NCI-H524 (cell line): ENCODE data around the gene LRRC25.

Source experiments
- DNase-seq, 2 experiments: peaks; one replicate each; lab custom pipeline; 2025; lab: John Stamatoyannopoulos, UW

Gene LRRC25

DNA sequence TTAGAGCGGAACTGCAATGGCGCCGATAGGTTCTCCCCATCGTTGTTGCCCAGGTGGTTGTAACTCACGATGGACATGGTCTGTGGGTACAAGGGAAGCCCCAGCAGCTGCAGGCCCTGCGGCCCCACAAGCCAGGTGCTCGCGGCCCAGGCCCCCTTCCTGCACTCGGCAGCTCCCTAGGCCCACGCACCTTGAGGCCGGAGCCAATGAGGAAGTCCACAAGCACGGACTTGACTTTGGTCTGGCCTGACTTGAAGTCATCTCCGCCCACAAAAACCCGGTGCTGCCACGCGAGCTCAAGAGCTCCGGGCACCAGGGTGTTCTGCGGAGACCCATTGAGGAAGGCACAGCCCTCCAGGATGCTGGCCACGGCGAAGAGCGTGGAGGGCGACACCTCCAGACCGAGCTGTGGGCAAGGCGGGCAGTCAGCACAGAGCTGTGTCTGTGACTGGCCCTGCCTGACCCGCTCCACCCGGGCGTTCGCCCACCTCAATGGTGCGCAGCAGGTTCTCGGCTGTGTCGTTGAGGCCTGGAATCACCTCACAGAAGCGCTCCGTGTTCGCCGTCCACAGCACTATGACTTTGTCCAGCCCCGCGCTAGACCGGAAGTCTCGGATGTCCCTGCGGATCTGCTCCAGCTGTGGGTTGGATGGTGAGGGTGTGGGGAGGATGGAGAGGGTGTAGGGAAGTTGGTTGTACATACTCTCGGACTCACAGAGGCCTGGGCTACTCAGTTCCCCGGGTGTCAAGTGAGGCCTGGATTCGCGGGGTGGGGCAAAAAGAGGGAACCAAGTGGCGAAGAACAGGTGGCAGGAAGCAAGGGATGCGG is 38.6 kb upstream of the LRRC25 start:
- DNase-seq = no peak

DNA sequence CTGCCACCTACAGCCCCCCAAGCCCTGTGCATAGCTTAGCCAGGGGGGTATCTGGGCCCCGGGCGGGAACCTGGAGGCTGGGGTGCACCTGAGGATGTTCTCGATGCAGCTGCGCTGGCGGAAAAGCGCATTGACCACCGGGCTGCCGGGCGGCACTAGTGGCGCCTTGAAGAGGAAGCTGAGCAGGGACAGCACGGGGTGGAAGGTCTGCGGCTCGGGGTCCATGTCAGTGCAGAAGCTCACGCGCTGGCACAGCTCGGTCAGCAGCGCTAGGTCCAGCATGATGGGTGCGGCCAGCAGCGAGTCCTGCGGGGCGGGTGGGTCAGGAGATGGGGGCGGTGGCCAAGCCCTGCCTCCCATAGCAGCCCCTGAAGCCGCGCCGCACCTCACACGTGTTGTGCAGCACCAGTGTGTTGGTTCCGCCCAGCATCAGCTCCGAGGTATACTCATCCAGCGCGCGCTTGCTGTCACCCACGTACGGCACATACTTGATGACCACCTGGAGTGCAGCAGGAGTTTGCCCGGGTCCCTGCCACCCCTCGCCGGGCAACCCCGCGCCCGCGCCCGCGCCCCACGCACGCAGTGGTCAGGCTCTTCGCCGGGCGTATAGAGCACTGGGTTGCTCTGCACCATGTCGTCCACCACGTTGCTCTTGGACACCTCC is 37.9 kb upstream of the LRRC25 start:
- no peak for DNase-seq

DNA sequence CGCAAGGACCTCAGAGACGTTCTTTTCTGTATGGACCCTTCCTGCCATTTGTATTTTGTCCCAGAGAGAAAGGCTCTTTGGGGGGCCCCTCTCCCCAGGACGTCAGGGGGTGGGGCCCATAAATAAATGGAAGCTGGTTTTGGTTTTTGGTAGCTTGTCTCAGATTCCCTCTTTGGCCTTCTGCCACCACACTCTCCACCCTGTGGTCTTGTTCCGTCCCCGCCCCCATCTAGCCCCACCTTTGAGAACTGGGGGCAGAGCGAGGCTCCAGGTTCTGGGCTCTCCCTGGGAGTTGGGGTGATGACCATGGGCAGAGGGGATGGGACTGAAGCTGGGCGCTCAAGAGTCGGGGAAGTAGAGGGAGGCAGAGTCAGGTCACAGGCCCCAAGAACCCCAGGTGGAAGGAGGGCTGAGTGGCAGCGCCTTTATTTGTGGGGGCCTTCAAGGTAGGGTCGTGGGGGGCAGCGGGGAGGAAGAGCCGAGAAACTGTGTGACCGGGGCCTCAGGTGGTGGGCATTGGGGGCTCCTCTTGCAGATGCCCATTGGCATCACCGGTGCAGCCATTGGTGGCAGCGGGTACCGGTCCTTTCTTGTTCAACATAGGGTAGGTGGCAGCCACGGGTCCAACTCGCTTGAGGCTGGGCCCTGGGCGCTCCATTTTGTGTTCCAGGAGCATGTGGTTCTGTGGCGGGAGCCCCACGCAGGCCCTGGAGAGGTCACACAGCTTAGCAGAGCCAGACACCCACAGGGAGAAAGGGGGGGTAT is 37.2 kb upstream of the LRRC25 start:
- DNase-seq = no peak

DNA sequence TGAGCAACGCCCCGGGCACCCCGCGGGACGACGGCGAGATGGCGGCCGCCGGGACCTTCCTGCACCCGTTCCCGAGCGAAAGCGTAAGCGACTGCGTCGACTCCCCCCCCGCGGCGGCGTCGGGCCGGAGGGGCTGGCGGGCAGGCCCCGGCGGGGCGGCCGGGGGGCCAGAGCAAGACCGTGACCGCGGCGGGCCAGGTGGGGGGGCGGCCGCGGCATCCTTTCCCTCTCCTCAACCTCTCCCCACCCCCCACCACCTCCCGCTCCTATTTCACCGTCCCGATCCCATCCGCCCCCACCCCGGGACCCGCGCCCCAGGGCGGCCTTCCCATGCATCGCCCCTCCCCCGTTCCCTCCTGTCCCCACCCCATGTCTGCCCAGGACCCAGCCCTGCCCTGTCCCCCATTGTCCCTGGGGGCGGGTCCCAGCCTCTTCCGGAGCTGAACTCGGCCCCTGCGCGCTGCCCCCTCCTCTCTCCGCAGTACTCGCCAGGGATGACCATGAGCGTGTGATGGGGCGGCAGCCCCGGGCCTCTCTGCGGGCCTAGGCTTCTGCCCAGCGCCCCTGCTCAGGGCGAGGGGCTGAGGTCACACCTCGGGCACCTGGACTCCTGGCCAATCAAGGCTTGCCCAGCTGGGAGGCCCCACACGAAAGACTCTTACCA is 36.4 kb upstream of the LRRC25 start:
- no peak for DNase-seq

DNA sequence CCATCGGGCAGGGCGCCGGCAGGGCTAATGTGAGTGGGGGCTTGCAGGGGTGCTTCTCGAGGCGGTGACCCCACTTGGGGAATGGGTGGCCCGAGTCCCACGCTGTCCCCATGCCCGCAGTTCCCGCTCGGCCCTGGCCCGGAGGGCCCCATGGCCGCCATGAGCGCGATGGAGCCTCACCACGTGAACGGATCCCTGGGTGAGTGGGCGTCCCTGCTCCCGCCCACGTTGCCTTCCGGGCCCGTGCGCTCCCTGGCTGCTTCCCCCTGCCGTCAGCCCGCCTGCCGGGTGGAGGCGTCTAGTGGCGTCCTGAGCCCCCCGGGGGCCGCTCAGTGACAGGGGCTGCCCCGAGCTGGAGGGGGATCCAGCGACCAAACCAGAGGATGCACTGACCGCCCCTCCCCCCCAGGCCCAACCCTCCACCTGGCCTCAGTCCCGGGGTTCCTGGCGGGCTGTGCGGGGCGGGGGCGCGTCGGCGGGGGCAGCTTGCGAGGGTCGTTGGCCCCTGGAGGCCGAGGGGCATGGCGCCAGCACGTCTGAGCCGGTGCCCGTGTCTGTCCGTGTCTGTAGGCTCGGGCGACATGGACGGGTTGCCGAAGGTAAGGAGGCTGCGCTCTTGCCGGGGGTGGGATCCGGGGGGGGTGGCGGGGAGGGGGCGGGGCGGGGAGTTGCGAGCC is 35.7 kb upstream of the LRRC25 start:
- no peak for DNase-seq

DNA sequence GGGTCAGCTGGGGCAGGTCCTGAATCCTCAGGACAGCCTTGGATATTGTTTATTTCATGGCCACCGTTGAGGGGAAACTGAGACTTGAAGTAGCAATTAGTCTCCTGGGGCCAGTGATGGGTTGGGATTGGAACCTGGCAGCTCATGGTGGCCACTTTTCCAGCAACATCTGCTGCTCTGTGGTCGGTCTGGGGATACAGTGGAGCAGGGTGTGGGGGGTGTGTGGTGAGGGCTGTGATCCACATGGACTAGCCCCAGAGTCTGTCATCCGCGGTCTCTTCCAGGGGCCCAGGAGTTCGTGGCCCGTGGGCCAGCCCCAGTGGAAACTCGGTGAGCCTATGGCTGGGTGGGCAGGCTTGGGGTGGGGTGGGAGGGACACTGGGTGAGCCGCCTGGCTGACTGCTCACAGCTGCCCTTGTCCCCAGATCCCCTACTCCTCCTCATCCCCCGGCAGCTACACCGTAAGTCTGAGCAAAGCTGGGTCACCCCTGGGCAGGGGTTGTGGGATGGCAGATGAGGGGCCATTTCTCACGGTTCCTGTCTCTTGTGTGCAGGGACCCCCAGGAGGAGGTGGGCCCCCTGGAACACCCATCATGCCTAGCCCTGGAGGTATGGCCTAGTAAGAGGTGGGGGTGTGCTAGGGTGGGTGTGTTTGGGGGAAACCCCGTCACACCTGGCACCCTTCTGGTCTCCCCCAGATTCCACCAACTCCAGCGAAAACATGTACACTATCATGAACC is 35.0 kb upstream of the LRRC25 start:
- DNase-seq = no peak

DNA sequence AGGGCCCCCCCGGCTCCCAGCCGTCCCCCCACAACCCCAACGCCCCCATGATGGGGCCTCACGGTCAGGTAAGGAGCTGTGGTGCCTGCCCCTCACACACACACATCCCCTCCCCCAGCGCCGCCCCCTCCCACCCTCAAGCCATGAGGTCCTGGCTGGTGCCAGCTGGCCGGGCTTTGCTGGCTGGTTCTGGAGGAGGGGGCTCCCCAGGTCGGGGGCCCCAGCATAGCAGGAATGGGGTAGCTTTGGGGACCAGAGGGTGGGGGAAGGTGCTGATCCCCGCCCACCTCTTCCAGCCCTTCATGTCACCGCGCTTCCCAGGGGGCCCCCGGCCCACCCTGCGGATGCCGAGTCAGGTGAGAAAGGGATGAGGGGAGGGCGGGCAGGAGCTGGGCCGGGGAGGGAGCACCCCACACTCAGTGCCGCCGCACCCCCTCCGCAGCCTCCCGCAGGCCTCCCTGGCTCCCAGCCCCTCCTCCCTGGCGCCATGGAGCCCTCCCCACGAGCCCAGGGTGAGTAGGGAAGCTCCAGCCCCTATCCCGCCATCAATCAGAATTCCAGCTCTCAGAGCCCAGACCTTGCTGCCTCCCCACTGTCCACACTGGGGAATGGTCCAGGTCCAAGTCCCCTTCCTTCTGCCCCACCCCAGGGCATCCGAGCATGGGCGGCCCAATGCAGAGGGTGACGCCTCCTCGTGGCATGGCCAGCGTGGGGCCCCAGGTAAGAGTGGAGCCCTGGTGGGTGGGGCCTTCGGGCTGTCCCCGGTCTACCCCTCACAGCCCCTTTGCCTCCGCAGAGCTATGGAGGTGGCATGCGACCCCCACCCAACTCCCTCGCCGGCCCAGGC is 34.2 kb upstream of the LRRC25 start:
- no peak for DNase-seq

DNA sequence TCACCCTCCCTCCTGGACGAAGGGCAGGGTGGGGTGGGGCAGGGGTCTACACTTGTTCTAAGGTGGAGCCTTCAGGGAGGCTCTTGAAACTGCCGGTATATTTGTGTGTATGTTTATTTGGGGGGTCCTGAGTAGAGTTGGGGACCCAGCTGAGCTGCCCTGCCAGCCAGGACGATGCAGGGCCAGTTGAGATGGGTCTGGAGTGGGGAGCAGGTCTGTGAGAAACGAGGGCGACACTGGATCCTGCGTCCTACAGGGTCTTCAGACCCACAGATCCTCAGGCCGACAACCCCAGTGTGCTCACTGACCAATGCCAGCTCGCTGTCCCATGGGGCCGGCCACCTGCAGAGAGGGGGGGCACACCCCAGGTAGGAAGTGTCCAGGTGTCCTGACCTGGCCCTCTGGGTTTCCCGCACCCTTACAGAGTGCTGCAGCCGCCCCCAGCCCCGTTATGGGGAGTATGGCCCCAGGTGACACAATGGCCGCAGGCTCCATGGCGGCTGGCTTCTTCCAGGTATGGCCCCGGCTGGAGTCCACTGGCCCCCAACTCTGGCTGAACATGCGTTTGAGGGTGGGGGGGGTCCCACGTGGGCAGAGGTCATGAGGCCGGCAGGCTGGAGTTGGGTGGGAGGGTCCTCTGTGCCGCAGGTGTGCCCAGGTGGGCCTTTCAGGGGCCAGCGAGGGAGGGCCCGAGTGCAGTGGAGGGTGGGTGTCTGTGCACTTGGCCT is 33.2 kb upstream of the LRRC25 start:
- no peak for DNase-seq

DNA sequence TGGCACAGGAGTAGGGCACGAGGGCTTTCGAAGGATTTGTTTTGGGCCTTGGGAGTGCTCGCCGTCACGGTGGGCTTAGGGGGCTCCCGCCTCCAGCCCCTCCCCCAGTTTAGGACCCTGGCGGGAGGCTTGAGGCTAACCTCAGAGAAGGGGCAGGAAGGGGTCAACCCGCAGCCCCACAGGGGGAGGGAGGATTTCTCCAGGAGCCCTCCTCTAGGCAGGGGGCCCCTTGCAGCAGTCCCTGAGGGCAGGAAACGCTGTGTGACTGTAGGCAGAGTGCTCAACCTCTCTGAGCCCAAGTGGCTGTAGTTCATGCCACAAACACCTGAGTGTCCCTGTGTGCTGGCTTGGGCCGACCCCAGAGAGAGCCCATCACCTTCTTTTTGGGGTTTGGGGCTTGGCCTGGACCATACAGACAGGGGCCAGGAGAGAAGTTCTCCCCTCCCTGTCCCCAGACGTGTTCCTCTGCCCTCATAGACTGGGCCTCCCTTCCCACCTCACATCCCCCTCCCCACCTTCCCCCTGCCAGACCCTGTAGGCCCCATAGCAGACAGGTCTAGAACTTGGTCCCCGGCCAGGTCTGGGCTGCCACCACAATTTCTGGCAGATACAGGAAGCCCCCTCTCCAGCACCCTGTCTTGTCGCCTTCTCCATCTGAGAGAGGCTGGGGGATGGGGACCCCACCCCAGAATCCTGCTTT is 32.4 kb upstream of the LRRC25 start:
- DNase-seq = no peak

DNA sequence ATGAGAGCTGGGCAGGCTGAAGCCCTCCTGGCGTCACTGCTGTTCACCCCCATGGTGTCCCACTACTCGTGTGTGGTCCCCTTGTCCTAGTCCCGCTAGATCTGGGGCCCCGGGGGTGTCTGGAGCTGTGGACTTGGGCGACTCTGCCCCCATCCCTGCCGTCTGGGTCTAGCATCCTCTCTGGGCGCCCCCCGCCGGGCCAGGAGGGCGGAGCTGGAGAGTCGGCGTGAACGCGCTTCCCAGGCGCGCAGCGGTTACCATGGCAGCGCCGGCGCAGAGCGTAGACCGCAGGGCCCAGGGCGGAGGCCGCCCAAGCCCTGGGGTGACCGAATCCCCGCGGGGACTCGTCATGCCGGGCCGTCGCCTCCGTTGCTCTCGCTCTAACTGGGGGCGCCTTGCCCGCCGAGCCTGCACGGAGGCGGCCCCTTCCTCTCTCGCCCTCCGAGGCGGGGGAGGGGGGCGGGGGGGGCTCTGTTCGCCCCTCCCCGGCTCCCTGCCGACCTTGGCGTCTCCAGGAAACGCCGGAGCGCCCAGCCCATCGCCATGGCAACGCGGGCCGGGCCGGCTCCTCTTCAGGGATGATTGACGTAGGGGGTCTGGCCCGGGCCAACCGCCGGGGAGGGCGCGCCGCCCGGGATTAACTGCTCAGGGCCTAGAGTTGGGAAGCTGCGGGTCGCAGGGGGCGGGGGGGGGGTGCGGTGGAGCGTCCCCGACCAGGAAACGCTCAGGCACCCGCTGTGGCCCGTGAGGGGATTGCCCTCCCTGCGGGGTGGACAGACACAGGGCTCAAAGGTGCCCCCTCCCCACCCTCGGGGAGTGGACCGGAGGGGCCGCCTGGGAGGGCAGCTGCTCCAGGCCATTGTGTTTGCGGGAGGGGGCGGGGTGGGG is 31.6 kb upstream of the LRRC25 start:
- peak; percentile 91 to 93 for DNase-seq

DNA sequence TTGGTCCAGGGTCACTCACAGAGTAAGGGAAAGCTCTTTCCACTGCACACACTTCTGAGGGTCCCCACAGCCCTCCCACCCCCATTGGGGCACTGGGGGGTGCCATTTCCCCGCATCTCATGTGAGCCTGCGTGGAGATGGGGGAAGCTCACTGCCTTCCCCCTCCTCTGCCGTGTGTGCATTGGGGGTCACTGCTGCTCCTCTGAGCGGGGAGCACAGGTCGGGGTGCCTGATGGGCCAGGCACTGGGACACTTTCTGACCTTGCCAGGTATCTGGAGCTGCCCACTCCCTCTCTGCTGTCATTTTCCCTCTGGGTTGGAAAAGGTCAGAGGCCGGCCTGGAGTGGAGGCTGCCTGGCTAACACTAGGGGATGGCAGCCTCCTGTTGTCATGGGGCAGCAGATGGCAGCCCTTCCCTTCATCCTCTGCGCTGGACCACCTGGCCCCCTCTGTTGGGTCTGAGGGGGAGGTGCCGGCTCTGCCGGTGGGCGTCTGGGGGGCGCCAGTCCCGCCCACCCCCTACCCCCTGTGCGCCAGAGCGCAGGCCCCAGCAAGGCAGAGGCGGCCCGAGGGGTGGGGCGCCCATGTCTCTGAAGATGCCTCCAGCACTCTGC is 30.9 kb upstream of the LRRC25 start:
- peak; percentile 87 to 89 for DNase-seq

DNA sequence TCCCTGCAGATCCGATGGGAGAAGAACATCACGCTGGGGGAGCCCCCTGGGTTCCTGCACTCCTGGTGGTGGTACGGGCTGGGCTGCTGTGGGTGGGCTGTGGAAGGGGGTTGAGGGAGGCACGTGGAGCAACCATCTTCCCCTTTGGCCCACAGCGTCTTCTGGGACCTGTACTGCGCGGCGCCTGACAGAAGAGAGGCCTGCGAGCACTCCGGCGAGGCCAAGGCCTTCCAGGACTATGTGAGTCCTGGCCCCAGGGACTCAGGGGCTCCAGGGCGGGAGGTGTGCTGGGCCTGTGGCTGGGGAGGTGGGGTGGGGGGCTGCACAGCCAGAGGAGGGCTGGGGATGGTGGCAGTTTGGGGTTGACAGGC is 30.3 kb upstream of the LRRC25 start:
- DNase-seq = no peak

DNA sequence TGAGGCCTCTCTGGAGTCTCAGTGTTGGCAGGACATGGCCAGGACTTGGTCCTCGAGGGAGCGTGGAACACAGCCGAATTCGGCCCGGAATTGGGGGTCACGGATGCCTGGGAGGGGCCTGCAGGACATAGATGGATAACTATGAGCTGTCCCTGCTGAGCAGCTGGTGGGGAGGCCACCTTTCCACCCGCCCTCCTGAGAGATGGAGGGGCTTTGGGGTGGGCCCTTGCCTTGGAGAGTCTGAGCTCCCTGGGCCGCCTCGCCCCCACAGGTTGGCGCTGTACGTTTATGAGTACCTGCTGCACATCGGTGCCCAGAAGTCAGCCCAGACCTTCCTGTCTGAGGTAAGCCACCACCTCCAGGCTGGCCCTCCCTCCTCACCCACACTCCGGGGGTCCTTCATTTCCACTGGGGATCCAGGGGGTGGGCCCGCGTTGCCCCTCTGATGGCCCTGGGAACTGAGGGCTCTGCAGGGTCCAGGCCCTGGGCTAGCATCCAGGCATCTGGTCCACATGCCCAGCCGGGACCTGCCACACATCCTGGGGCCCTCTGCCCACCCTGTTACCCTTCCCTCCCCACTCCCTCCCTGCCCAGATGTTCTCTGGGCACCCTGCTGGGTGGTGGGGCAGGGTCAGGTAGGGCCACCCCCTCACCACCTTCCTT is 29.8 kb upstream of the LRRC25 start:
- no peak for DNase-seq

DNA sequence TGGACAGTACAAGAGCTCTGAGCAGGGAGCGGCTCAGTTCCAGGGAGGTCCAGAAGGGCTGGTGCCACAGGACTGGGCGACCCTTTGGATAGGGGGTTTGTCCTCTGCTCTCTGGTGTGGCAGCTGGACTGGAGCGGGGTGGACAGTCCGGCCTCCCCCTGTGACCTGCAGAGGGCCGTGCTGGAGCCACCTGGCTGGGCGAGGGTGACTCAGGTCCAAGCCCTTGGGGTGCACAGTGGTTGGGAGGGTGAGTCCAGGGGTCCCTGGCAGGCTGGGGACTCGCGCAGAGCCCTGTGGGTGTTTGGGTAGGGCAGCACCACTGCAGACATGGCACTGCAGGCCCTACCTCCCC is 29.0 kb upstream of the LRRC25 start:
- no peak for DNase-seq

DNA sequence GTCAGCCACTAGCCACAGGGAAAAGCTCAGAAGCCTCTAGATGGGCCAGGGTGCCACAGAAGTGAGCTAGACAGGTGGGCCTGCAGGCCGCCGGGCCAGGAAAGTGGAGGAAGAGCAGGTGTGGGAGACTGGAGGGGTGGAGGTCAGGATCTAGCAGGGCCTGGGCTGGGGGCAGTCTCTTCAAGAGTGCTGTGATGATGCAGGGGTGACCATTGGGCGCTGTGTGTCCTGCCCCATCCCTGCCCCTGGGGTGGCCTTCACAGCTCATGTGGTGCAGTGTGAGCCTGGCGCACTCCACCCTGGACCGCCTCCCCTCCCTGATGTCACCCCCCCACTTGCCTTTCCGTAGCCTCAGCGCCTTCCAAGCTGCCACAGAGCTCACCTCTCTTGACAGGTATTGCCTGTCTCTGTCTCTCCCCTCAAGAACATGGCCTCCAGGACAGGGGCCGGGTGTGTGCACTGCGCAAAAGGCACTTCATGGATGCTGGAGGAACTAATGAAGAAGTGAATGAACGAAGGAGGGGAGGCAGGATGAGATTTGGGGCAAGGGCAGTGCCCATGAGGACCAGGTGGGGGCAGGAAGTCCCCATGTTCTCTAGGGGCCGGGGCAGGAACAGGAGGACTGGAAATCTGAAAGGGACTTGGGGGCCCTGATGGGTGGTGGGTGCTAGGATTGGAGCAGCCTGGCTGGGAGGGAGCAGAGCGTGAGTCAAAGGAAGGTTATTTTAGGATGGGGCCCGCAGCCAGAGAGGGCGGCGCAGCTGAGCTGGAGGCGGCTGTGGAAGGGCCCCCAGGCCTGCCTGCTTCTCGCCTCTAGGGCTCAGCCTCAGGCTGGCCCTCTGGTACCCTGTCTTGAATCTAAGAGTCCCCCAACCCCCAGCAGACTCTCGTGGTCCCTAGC is 28.3 kb upstream of the LRRC25 start:
- no peak for DNase-seq
